Right atrium auricular region (tissue), 2 donors: ENCODE measurements around the gene SMG7. TPM values are rescaled to one million over a fixed set of nuclear protein-coding genes. Genes with fewer than 3 reads are reported as not detected.

Experiments
- DNase-seq: peaks from one replicate; pipeline ENCODE4 v3.0.0-alpha.2; 2019; ENCODE audit warnings: low spot score
- H3K27ac ChIP-seq, 2 donors: fragments of 200-600 bp; sonication (generic); 1 replicate in 1 of 2; 2 replicates in 1 of 2; pipeline ENCODE4 v1.5.1; 2016 to 2019
- H3K27me3 ChIP-seq, 2 donors: fragments of 200-600 bp; sonication (generic); one replicate each; pipeline versions ENCODE4 v1.5.1 to v1.6.0; 2017 to 2019
- H3K36me3 ChIP-seq: fragments of 200-600 bp; sonication (generic); one replicate; pipeline ENCODE4 v1.5.1; 2016
- H3K4me1 ChIP-seq, 2 donors: fragments of 200-600 bp; sonication (generic); one replicate each; pipeline versions ENCODE4 v1.5.1 to v1.6.0; 2017 to 2019
- H3K4me3 ChIP-seq, 2 donors: fragments of 200-600 bp; sonication (generic); 1 replicate in 1 of 2; 2 replicates in 1 of 2; pipeline ENCODE4 v1.5.1; 2017 to 2019; ENCODE audit warnings: mild to moderate bottlenecking in 1 of 2, moderate library complexity in 1 of 2
- H3K9me3 ChIP-seq, 2 donors: fragments of 200-600 bp; sonication (generic); one replicate each; pipeline ENCODE4 v1.5.1; 2019
- CTCF ChIP-seq, 2 donors: fragments of 200-600 bp; sonication (generic); IDR thresholded peaks; one replicate each; pipeline ENCODE4 v1.5.1; 2019; ENCODE audit warnings: antibody characterized with exemption in 2 of 2
- total RNA-seq, 2 donors: library from RNA; depleted of rRNA; stranded (reverse); fragments of >200 nt; gene quantifications; one replicate each; pipeline ENCODE4 v1.1.0, GENCODE V29; 2016

SMG7 gene
- total RNA-seq, 2 donors from 2014 or later = 42.0 to 43.6 TPM

GRCh38 chr1:183586926-183587325 lies 114.6 kb downstream of the SMG7 start:
- H3K27me3 ChIP-seq = no peaks in the 10 kb centered on the region
- TF ChIP-seq CTCF (IDR thresholded peaks at IDR 0.05) = no peak
- no peak overlapping the region for H3K27ac ChIP-seq
- peaks cover 0 to 2% of the 10 kb centered on the region in 2 donors for H3K4me1 ChIP-seq
- DNase-seq = no peak
- no peaks in the 10 kb centered on the region for H3K36me3 ChIP-seq
- no peak overlapping the region for H3K4me3 ChIP-seq
- H3K9me3 ChIP-seq = no peaks in the 10 kb centered on the region

- Histone ChIP-seq H3K4me3 (peak overlapping the region in 1 of 2 donors; percentile 22), H3K27ac (peak overlapping the region; percentile 1 to 29), H3K4me1 (no peaks in the 10 kb centered on the region), H3K36me3 (no peaks in the 10 kb centered on the region), H3K27me3 (no peaks in the 10 kb centered on the region), H3K9me3 (no peaks in the 10 kb centered on the region)
- DNase-seq = no peak
- TF ChIP-seq CTCF (IDR thresholded peaks at IDR 0.05) = no peak
Measured at GRCh38 chr1:183588827-183589226, 116.5 kb downstream of the SMG7 start.

GRCh38 chr1:183589384-183589783 lies 117.1 kb downstream of the SMG7 start:
- H3K4me1 ChIP-seq = no peaks in the 10 kb centered on the region
- H3K4me3 ChIP-seq = peak overlapping the region in 1 of 2 donors; percentile 16
- DNase-seq = no peak
- no peaks in the 10 kb centered on the region for H3K9me3 ChIP-seq
- TF ChIP-seq CTCF (IDR thresholded peaks at IDR 0.05) = no peak
- H3K36me3 ChIP-seq = no peaks in the 10 kb centered on the region
- peak overlapping the region; percentile 1 to 29 for H3K27ac ChIP-seq
- H3K27me3 ChIP-seq = no peaks in the 10 kb centered on the region

GRCh38 chr1:183589874-183590243 lies 117.6 kb downstream of the SMG7 start:
- H3K4me1 ChIP-seq = no peaks in the 10 kb centered on the region

DNA sequence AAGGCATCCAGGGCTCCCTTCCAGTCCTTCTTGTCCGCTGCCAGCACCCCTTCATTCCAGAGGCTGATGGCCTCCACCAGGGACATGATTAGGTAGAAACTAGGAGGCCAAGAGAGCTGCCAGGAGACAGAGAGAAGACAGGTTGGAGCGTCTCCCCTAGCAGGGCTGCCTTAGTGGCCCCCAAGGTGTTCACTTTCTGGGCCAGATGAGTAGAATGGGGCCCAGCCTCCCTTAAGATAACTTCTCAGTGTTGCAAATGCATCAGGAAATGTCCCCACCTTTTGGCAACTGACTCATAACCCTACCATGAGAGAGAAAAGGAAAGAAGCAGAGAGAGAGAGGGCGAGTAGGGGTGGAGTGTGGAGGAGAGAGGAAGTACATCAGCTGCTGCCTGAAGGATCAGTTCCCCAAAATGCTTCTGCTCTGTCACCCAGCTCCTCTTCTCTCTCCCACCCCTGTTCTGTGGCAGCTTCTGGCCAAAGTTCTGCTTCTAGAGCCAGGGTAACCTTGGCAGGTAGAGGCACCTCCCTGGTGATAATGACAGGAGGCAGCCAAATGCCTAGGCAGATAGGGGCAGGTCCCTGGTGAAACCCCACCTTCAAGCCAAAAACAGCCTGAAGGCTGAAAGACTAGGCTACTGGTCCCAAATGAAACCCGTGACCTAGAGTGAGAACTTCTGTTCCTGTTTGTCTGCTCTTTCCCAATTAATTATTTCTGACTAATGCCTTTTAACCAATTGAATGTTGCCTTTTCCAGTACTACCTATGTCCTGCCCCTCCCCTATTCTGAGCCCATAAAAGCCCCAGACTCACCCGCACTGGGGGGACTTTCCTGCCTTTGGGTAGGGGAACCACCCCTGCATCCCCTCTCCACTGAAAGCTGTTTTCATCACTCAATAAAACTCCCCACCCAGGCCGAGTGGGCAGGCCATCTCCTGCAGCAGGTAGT lies 118.2 kb downstream of the SMG7 start, which contains the start of gene NCF2:
NCF2 (minus strand) TSS at position 216 of the 948 bp plus-strand sequence; CDS start at position 86, 130 bp downstream.
- no peak for TF ChIP-seq CTCF (IDR thresholded peaks at IDR 0.05)

More at GRCh38 chr1:183589874-183590243, 117.6 kb downstream of the SMG7 start:
- Histone ChIP-seq H3K27me3 (no peaks in the 10 kb centered on the region), H3K36me3 (no peaks in the 10 kb centered on the region), H3K4me3 (peak overlapping the region in 1 of 2 donors; percentile 16), H3K9me3 (no peaks in the 10 kb centered on the region), H3K27ac (peak overlapping the region; percentile 1 to 29)
- no peak for TF ChIP-seq CTCF (IDR thresholded peaks at IDR 0.05)
- DNase-seq = no peak

More for the DNA sequence above, 118.2 kb downstream of the SMG7 start, which contains the start of gene NCF2:
- Histone ChIP-seq H3K4me1 (no peaks in the 10 kb centered on the region), H3K36me3 (no peaks in the 10 kb centered on the region), H3K9me3 (no peaks in the 10 kb centered on the region), H3K27me3 (no peaks in the 10 kb centered on the region), H3K4me3 (peak within 1 kb of the TSS in 1 of 2 donors; percentile 16), H3K27ac (peak within 1 kb of the TSS; percentile 29 to 42)
- DNase-seq = no peak
